HTR-8/SVneo (cell line): ENCODE data around the gene OIP5.
"Not testable (repeated sequence)": the region's sequence is repeated elsewhere in the genome, so short reads cannot be mapped to it uniquely, and the experiment has no call there.

ENCODE experiments used
- DNase-seq: peaks from one replicate; pipeline ENCODE4 v3.0.0; 2011; ENCODE audit warnings: low spot score, mixed read lengths; ENCODE audit not compliant: insufficient read length
- FAIRE-seq: peaks from 2 replicates; lab custom pipeline; 2011; peaks lifted over from hg19 to GRCh38; lab: Jason Lieb, UNC

OIP5 gene

DNA sequence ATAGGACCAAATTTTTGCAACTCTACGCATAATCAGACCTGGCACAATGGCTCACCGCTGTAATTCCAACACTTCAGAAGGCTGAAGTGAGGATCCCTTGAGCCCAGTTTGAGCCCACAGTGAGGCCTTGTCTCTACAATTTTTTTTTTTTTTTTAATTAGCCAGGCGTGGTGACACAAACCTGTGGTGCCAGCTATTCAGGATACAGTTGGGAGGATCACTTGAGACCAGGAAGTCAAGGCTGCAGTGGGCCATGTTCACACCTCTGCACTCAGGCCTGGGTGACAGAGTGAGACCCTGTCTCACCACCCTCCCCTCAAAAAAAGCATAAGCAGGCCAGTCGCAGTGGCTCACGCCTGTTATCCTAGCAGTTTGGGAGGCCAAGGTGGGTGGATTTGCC, 24.7 kb downstream of the OIP5 start:
- FAIRE-seq (no peak), DNase-seq (no peak)

DNA sequence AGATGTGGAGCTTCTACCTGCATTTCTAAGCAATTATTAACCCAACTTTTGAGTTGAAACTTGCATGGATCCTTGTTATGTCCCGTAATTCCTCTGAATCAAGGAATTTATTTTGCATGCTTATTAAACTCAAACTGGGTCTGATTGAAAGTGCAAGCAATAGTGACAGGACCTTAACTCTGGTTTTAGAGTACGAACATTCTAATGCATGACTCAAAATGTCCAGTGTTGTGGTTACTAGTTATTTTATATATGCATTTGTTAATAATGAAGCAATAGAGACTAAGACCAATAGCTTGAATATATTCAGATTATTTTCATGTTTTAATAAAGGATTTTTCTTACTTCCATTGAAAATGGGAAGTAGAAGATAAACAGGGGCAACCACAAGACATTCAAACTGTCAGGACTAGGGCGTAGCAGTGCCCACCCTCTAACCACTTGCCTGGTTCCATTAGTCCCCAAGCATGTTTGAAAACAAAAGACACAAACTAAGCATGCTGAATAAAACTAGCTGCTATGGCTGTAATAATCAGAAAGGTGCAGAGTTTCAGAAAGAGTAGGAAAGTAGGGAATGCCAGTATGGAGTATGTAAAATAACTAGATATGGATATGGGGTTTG, 28.1 kb downstream of the OIP5 start:
- DNase-seq (no peak), FAIRE-seq (no peak)

DNA sequence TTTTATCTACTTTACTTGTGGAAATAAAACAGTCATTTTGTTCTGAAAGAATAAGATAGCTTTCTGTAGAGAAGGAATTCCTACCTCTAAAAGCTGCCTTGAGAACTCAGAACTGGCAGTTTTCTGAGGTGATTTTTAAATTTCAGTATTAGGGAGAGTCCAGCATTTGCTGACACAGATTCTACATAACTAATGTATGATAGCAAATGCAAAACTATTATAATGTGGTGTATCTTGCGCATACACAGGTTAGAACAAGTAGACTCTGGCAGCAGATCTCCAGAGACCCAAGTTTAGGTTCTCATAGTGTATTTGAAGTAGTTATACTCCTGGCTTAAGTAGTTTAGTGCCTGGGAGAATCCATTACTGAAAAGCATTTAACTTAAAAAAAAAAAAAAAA, 30.8 kb downstream of the OIP5 start:
- no peak for DNase-seq
- FAIRE-seq = no peak

DNA sequence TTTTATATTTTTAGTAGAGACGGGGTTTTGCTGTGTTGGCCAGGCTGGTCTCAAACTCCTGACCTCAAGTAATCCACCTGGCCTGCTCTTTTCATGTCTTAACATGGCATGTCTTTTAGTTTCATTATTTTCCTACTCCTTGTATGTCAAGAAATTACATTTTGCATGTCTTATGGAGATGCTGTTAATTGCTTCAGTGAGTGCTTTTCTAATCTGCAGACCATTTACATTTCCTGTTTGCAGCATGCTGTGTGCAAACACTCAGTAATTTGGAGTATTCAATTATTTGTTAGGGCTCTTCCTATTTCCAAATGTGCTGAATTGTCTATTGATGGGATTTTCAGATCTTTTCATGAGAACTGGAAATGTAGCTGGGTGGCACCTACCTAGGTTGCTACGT, 31.3 kb downstream of the OIP5 start:
- not testable (repeated sequence) for DNase-seq, FAIRE-seq

DNA sequence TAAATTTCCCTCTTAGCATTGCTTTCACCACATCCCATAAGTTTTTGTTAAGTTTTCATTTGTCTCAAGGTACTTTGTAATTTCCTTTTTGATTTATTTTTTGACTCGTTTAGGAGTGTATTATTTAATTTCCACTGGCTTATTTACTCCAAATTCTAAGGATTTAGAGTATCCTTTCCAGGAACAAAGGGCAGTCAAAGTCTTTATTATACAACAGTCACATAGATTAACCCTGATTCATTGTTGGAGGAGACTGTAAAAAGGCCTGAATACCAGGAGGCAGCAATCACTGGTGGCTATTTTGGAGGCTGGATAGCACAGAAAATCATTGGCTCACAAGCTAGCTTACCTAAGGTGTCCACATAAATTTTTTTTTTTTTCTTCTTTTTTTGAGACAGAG, 39.9 kb downstream of the OIP5 start:
- no peak for FAIRE-seq

DNA sequence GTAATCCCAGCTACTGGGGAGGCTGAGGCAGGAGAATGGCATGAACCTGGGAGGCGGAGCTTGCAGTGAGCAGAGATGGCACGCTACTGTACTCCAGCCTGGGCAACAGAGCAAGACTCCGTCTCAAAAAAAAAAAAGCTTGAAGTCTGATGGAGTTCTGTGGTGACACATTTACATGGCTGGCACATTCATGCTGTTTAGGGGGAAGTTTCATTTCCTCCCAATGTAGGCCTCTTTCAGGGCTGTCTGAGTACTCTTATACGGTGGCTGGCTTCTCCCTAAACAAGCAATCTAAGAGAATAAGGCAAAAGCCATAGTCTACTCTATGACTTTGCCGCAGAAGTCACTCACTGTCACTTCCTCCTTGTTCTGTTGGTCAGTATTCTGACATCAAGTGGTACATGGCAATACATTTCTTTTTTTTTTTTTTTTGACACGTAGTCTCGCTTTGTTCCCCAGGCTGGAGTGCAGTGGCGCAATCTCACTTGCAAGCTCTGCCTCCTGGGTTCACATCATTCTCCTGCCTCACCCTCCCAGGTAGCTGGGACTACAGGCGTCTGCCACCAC, 41.2 kb downstream of the OIP5 start:
- FAIRE-seq = no peak
- DNase-seq = no peak

More for the DNA sequence above, 39.9 kb downstream of the OIP5 start:
- DNase-seq = no peak

DNA sequence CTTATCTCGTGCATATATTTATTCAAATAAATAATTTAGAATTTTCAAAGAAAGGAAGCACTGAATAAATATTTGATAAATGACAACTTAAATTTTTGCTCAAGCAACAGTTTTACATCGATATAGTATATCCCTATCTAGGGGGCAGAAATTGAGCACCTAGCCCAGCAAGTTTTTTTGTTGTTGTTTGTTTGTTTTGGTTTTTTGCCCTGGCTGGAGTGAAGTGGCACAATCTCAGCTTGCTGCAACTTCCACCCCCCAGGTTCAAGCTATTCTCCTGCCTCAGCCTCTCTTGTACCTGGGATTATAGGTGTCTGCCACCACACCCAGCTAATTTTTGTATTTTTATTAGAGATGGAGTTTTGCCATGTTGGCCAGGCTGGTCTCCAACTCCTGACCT, 42.4 kb downstream of the OIP5 start:
- FAIRE-seq = no peak

DNA sequence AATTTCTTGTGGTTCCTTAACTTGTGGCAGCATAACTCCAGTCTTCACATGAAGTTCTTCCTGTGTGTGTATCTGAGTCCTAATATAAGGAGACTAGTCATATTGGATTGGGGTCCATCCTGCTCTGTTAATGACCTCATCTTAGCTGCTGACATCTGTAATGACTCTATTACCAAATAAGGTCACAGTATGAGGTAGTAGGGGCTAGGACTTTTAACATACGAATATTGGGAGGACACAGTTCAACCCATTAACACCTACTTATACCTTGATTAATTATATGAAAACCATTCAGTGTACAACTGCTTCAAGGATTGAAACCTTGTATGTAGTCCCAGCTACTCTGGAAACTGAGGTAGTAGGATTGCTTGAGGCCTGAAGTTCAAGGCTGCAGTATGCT, 43.9 kb downstream of the OIP5 start:
- no peak for FAIRE-seq
- DNase-seq = no peak

More for the DNA sequence above, 42.4 kb downstream of the OIP5 start:
- no peak for DNase-seq

DNA sequence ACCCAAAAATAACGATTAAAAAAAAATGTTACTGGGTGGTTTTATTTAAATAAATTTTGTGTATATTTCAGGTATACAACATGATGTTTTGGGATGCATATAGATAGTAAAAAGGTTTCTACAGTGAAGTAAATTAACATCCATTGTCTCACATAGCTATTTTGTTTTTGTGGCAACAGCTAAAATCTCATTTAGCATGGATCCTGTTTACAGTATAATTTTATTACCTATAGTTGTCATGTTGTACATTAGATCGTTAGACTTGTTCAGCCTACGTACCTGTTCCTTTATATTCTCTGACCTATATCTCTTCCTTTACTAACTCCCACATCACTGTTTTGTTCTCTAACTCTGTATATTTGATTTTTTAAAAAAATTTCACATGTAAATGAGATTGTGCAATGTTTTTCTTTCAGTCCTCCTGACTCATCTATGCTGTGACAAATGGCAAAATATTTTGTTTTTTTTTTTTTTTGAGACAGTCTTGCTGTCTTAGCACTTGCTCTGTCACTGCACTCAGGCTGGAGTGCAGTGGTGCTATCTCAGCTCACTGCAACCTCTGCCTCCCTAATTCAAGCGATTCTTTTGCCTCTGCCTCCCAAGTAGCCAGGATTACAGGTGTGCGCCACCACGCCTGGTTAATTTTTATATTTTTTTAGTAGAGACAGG, 45.6 kb downstream of the OIP5 start:
- no peak for FAIRE-seq
- DNase-seq = no peak

DNA sequence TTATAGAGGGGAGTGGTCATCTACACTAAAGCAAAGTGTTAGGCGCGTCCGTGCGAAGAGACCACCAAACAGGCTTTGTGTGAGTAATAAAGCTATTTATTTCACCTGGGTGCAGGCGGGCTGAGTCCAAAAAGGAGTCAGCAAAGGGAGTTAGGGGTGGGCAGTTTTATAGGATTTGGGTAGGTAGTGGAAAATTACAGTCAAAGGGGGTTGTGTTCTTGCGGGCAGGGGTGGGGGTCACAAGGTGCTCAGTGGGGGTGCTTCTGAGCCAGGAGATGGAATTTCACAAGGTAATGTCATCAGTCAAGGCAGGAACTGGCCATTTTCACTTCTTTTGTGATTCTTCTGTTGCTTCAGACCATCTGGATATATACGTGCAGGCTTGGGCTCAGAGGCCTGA, 47.1 kb downstream of the OIP5 start:
- FAIRE-seq (no peak), DNase-seq (no peak)

DNA sequence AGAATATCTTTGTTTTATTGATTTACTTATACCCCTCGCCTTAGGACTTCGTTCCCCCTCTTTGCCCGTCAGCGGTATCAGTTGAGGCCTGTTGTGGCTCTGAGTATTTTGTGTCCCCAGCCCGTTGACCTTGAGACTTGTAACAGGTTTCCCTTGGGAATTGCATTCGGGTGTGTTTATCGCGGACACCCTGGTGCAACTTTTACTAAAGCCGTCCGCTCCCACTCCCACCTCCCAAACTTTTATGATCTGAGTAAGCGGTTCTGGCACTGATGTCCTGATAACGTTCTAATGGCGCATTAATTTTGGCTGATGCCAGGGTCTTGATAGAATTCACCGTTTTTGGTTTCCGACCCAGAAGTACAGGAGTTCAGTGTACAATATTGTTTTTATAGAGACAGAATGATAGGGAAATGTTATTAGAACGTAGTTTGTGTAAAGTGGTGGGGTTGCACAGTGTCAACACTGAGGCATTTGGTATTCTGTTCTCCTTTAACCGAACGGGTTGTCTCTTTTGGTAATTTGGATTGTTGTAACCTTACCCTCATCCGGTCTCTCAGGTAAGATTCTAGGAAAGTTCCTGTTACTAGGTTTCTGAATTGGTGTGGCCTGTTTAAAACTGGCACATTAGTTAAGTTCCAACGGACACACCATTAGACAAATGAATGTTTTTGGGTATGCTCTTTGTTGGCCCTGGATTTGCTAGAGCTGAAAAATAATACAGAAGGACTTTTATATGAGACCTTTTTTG, 47.8 kb downstream of the OIP5 start:
- FAIRE-seq (no peak), DNase-seq (no peak)

DNA sequence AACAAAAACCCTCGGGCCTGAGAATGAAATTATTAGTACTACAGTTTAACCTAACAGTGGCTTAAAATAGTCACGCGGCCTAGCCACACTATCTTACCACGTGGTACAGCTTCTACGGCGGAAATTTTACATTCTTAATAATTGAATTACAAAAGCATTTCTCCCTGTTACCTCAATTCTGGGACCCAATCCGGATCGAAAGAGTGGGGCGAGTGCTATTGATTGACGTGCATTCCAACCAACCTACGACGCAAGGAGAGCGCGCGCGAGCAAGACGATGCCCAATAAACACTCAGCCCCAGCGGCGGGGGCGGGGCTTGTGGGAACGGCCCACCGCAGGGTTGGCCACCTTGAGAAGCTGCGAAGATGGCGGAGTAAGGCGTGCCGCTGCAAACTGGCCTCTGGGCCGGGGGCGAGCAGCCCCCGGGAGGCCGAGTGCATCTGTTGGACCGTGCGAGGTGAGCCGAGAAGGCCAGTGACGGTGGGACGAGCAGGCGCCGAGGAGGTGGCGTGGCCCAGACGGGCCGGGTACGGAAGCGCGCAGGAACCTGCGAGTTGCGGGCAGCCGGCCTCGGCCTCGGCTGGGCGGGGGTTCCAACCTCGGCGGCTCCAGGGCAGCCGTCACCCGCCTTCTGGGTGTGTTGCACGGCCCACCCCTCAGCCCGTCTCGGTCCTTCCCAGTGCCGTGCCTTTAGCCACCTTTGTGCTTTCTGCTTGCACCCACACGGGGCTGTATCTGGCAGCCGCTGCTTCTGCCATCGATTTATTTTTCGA, 48.6 kb downstream of the OIP5 start:
- FAIRE-seq (peak; percentile 84), DNase-seq (peak; percentile 98)

DNA sequence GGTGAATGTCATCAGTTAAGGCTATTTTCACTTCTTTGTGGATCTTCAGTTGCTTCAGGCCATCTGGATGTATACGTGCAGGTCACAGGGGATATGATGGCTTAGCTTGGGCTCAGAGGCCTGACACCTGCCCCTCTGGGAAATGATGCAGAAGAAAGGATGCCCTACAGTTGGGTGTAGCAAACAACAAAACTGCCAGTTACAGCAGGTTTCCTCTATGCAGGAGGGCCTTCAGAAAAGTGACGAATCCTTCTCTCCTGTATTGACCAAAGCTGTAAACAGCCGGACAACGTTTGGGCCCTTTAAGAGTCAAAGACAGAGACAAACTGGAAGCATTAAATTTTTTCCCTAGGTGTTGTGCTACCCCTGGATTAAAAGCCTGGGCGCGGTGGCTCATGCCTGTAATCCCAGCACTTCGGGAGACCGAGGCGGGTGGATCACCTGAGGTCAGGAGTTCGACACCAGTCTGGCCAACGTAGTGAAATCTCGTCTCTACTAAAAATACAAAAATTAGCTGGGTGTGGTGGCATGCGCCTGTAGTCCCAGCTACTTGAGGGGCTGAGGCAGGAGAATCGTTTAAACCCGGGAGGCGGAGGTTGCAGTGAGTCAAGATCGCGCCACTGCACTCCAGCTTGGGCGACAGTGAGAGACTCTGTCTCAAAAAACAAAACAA, 49.3 kb downstream of the OIP5 start:
- not testable (repeated sequence) for DNase-seq, FAIRE-seq

DNA sequence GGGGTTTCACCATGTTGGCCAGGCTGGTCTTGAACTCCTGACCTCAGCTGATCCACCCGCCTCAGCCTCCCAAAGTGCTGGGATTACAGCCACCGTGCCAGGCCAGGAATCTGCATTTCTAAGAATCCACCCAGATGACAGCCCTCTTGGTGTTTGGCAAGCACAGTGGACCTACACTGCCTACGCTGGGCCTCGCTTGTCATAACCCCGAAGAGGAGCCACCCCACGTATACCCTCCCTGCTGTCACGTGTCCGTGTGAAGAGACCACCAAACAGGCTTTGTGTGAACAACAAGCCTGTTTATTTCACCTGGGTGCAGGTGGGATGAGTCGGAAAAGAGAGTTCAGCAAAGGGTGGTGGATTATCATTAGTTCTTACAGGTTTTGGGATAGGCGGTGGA, 50.0 kb downstream of the OIP5 start:
- FAIRE-seq, DNase-seq: not testable (repeated sequence)

DNA sequence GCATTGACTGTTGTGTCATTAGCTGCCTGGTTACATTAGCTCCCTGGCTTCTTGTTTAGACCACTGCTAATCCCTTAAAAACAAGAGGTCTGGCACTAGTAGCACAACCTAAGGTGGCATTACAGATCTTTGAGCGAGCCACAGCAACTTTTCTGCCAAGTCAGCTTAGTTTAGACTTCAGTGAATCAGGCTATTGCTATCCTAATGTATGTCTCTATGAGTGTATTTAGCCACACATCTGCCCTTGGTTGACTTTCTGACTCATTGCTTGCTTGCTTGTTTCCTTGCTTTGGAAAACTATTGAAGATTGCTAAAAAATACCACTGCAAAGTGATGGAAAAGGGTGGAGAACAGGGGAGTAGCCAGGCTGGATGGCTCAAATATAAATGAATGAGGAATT, 51.2 kb downstream of the OIP5 start:
- DNase-seq = peak; percentile 54

DNA sequence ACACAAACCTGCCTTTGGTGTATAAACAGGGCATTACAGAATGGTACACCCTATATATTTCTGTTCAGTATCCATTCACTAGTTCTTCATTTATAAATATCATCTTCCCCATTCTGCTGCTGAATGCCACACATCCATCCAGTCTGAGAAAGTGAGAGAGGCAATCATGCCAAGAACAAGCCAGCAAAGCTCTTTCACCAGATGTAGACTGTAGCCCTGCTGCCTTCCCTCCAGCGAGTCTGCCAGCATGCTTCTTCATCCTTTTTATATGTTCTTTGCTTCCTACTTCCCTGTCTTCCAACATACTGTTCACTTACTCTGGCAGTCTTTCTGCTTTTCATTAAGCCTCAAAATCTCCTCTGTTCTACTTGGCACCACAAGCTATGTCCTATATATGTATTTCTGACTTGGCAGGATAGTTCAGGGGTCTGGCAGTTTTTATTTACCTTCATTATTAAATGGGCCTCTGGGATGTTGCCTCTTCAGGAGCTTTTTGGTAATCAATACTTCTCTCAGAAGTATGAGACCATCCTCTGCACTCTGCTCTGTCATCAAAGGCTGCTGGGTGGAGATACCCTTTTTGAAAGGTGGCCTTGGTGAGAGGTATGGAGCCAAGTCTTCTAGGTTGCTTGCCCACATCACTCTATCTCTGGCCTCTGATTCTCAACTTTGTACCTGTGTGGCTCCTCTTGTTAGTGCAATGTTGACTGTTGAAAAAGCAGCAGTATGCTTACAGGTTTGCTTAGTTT, 52.7 kb downstream of the OIP5 start:
- no peak for FAIRE-seq

More for the DNA sequence above, 51.2 kb downstream of the OIP5 start:
- FAIRE-seq = no peak

DNA sequence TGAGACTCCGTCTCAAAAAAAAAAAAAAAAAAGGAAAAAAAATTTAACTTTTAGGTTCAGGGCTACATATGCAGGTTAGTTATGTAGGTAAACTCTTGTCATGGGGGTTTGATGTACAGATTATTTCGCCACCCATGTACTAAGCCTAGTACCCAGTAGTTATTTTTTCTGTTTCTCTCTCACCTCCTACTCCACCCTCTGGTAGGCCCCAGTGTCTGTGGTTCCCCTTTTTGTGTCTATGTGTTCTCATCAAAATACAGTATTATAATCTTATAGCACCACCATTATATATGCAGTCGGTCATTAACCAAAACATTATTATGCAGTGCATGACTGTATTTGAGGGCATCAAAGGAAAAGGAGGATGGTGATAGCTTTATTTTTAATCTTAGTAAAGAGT, 54.1 kb downstream of the OIP5 start:
- DNase-seq = no peak
- no peak for FAIRE-seq

More for the DNA sequence above, 52.7 kb downstream of the OIP5 start:
- no peak for DNase-seq

DNA sequence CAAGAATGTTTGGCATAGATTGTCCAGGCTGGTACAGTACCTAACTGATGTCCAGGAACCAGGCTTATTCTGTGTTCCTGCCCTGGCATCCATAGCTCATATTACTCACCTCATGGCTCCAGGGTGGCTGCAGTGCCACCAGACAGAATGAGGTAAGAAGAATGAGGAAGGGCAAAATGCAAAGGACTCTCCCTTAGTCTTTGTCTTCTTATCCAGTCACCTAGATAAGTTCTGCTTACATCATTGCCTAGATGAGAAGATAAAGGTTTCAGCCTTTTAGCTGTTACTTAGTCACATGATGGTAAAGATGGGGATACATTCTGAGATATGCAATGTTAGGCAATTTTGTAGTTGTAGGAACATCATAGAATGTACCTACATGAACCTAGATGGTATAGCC, 55.6 kb downstream of the OIP5 start:
- no peak for DNase-seq
- no peak for FAIRE-seq

DNA sequence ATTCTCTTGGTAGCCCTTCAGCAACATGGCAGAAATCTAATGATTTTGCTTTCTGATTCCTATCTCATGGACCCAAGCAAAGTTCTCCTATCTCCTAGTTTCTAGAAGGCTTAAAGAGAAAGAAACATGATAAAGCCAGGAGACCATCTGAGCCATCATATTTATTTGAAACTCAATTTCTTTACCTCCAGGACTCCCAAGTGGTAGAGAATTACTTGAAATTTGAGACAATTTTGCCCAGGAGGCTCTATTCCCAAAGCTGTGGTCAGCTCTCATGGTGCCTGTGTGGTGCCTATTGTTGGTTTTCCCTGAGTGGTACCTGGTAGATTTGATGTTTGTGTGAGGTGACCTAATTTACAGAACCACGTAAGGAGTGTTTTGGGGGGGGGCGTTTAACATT, 62.5 kb downstream of the OIP5 start:
- no peak for FAIRE-seq
- DNase-seq = no peak
